ENCODE measurements around the gene XYLT1. TPM values are rescaled to one million over a fixed set of nuclear protein-coding genes. Genes with fewer than 3 reads are reported as not detected.

Gene XYLT1
- total RNA-seq, 2 donors from 2014 or later: 4.6 to 12.9 TPM

DNA sequence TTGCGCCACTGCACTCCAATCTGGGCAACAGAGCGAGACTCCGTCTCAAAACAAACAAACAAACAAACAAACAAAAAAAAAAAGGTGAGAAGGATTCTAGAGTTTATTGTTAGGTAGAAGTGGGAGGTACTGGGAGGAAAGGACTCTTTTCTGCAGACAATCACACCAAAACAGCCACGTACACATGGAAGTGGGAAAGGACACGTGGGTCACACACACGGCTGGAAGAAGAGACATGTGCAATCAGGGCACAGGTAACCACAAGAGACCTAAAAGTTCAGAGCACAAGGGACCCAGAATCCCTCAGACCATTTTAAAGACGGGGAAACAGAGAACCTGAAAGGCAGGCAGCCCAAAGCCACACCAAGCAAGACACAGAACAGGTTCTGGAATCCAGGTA, 20.5 kb downstream of the XYLT1 start:
- DNase-seq (ENCODE audit: low spot score in 2 of 2) (no peak), ATAC-seq (no peak)
- Mint-ChIP-seq H3K36me3 (no peaks in the 10 kb centered on the region), H3K27ac (peak overlapping the region in 1 of 2 donors; percentile 62), H3K9me3 (no peaks in the 10 kb centered on the region)

DNA sequence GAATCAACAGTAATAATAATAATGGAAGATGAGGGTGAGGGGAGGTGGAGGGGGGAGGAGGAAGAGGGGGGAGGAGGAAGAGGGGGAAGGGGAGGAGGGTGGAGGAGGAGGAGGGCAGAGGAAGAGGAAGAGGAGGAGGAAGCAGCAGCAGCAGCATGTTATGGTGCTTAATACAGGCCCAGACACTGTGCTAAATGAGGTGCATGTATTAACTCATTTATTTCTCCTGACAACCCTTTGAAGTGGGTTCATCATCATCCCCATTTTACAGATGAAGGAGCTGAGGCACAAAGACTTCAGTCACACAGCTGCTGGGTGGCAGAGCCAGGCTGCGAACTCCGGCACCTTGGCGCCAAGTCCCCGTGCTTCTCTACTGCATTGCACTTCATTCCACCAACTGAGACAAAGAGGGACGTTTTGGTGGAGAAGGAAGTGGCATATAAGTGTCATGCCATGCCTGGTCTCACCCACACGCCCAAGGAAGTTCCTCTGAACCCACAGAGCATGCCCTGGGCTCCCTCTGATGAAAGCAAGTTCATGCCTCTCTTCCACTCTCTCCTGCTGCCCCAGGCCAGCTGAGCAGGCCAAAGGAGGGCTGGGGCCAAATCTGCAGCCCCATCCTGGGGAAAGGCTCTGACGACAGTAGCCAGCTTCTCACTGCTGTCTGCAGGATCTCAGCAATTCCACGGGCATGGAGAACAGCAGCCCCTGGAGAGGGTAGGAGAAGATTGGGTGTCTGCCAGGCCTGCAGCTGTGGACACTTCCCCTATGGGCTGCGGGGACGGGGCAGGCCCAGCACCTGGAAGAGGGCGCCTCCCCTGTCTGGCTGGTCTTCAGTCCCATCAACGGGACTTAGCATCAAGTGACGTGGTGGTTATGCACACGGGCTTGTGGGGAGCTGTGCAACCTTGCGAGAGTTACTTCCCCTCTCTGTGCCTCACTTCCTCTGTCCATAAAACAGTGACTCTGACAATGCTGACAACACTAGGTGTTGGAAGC, 21.8 kb downstream of the XYLT1 start:
- Mint-ChIP-seq H3K9me3 (peaks cover 0 to 1% of the 10 kb centered on the region in 2 donors), H3K27ac (peak overlapping the region; percentile 50 to 62), H3K36me3 (peaks cover 0 to 2% of the 10 kb centered on the region in 2 donors)
- DNase-seq (ENCODE audit: low spot score in 2 of 2): no peak
- peak; percentile 57 to 84 for ATAC-seq

DNA sequence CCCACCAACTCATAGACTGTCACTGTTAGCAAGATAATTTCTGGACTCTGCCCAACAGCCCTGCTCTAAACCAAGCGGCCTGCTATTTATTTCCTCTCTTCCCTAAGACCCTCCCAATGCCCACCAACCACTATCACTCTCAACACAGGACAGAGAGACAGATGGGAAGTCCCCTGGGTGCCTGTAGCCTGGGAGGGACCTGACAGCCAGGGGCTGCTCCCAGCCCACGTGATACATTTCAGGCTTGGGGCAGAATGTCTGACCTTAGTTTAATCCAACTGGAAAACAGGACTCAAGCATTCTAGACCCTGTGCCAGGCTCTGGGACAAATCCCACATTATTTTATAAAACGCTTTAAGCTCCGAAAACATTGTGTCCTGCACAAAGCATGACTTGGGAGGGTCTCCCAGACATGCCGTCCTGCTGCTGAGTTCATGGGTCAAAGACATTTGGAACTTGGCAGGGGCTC, 23.6 kb downstream of the XYLT1 start:
- DNase-seq (ENCODE audit: low spot score in 2 of 2) (no peak), ATAC-seq (no peak)
- peak overlapping the region in 1 of 2 donors; percentile 25 for H3K27ac Mint-ChIP-seq

DNA sequence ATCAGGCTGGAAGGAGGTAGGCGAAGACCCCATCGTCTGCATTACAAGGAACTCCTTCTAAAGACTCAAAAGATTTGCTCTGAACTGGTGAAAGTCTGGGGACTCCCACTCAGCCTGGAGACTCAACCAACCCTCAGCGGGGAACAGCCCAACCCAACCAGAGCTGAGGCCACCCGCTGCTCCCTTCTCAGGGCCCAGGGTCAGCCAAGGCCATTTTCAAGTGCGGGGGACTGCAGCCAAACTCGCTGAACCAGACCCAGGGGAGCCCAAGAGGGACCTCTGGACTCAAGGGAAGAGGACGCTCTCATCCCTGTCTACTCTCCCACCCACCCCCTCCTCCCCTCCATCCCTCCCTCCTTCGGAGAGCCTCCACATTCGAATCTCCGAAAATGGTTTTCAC, 24.1 kb downstream of the XYLT1 start:
- Mint-ChIP-seq H3K27ac (peak overlapping the region in 1 of 2 donors; percentile 25), H3K36me3 (peaks cover 0 to 7% of the 10 kb centered on the region in 2 donors), H3K9me3 (peaks cover 0 to 4% of the 10 kb centered on the region in 2 donors)
- ATAC-seq (no peak), DNase-seq (ENCODE audit: low spot score in 2 of 2) (no peak)

More for the DNA sequence above, 23.6 kb downstream of the XYLT1 start:
- Mint-ChIP-seq H3K9me3 (peaks cover 0 to 4% of the 10 kb centered on the region in 2 donors), H3K36me3 (peaks cover 0 to 7% of the 10 kb centered on the region in 2 donors)

DNA sequence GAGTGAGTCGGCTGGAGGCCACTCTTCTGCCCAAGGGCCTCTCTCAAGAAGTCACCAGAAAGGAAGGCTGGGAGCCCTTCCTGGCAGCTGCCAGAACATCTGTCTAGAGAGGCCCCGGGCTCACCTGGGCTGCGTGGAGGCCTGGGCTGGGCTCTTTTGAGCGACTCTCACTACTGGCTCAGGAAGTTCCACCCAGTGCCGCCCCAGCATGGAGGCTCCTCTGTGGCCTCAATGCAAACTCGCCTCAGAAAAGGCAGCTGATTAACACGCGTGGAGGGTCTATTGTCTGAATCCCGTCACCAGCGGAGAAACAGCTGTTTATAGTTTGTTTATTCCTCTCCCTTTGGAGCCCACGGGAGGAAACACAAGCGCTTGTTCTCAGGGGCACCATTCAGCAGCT, 25.3 kb downstream of the XYLT1 start:
- Mint-ChIP-seq H3K9me3 (peaks cover 0 to 4% of the 10 kb centered on the region in 2 donors), H3K27ac (peak overlapping the region in 1 of 2 donors; percentile 44), H3K36me3 (peaks cover 0 to 7% of the 10 kb centered on the region in 2 donors)
- DNase-seq (ENCODE audit: low spot score in 2 of 2): no peak
- ATAC-seq: no peak

DNA sequence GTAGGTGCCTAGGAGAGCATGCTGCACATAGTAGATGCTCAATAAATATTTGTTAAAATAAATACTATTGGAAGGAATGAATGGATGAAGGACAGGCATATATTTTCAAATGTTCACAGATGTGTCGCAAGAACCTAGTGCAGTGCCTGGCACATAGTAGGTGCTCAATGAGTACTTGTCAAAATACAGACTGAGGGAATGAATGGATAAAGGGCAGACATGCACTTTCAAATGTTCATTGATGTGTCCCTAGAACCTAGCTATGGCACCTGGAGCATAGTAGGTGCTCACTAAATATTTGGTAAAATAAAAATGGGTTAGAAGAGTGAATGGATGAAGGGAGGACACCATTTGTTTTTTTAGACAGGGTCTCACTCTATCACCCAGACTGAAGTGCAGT, 26.1 kb downstream of the XYLT1 start:
- Mint-ChIP-seq H3K9me3 (peaks cover 0 to 4% of the 10 kb centered on the region in 2 donors), H3K36me3 (peaks cover 0 to 7% of the 10 kb centered on the region in 2 donors), H3K27ac (no peak overlapping the region)
- DNase-seq (ENCODE audit: low spot score in 2 of 2) (no peak), ATAC-seq (no peak)

DNA sequence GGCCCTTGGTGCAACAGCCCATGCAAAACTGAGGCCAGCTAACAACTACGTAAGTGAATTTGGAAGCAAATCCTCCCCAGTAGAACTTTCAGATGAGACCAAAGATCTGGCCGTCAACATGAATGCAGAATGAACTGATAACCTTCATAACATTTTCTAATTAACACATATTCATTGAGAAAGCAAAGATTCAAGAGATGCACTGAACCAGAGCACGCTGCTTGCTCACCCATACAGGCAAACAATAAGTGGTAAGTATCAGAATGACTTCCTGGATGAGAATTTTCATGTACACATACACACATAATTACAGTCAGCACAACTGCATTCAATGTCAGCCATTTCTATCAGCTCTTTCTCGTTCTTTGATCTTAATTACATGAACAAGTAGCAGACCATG, 30.6 kb downstream of the XYLT1 start:
- DNase-seq (ENCODE audit: low spot score in 2 of 2) (no peak), ATAC-seq (peak in 1 of 2 donors; percentile 69)
- peaks cover 7 to 37% of the 10 kb centered on the region in 2 donors for H3K36me3 Mint-ChIP-seq
- peaks cover 4 to 18% of the 10 kb centered on the region in 2 donors for H3K9me3 Mint-ChIP-seq
- H3K27ac Mint-ChIP-seq: peak overlapping the region in 1 of 2 donors; percentile 9

DNA sequence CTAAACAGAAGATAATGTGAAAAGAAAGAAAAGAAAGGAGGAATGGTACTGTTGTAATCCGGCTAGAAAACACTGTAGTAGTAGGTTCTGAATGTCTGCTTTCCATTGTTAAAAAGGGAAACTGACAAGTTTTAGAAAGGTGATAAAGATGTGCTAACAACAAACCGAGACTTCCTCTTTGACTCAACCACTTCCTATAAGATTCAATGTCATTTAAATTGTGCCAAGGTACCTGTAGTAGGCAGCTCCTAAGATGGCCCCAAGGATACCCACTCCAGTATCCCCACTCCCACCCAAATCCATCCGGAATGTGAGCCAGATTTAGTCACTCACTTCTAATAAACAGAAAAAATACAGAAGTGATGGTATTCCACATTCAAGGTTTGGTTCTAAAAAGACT, 31.2 kb downstream of the XYLT1 start:
- peaks cover 7 to 37% of the 10 kb centered on the region in 2 donors for H3K36me3 Mint-ChIP-seq
- H3K9me3 Mint-ChIP-seq: peaks cover 4 to 18% of the 10 kb centered on the region in 2 donors
- DNase-seq (ENCODE audit: low spot score in 2 of 2): no peak
- H3K27ac Mint-ChIP-seq: no peak overlapping the region
- peak; percentile 73 to 76 for ATAC-seq

DNA sequence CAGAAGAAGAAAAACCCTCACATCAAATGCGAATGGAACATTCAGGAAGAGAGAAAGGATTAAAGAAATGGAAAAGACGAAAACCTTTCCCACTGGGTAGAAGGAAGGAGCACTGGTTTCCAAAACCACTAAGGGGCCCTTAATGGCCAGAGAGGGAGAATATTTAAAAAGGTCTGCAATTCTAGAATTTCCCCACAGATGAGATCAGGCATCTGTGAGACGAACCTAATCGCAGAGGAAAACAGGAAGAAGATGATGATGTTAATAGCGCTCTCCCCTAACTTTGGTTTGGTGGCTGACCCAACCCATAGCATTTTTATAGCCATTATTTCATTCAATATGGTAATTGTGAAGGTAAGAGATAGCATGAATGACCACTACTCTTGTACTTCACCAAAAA, 32.8 kb downstream of the XYLT1 start:
- Mint-ChIP-seq H3K36me3 (peaks cover 7 to 30% of the 10 kb centered on the region in 2 donors), H3K9me3 (peaks cover 4 to 14% of the 10 kb centered on the region in 2 donors), H3K27ac (peak overlapping the region in 1 of 2 donors; percentile 69)
- no peak for DNase-seq (ENCODE audit: low spot score in 2 of 2)
- no peak for ATAC-seq

DNA sequence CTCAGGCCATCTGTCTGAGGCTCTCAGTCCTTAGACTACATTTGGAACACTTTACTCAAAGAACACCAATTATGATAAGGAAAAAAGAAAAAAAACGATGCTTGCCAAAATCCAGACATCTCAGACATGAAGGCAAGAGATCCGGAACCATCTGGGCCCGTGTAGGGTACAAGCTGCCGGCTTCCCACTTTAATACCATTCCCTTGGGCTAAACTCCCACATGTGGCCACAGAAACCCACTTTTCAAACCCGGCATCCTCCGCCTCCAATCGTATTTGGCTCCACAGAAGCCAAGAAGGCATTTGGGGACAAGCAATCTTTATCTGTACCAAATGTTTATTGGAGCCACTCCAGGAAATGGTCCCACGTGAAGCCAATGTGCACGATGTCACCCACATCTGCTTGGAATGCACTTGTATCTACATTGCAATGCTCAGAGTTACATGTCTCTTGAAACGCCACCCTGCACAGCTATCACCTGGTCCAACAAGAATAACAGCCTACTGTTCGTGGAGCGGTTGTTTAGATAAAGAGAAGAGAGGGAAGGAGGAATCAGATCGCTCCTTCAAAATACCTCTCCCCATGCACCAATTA, 33.5 kb downstream of the XYLT1 start:
- Mint-ChIP-seq H3K9me3 (peaks cover 4 to 14% of the 10 kb centered on the region in 2 donors), H3K27ac (peak overlapping the region in 1 of 2 donors; percentile 69), H3K36me3 (peaks cover 7 to 30% of the 10 kb centered on the region in 2 donors)
- no peak for ATAC-seq
- DNase-seq (ENCODE audit: low spot score in 2 of 2): no peak

DNA sequence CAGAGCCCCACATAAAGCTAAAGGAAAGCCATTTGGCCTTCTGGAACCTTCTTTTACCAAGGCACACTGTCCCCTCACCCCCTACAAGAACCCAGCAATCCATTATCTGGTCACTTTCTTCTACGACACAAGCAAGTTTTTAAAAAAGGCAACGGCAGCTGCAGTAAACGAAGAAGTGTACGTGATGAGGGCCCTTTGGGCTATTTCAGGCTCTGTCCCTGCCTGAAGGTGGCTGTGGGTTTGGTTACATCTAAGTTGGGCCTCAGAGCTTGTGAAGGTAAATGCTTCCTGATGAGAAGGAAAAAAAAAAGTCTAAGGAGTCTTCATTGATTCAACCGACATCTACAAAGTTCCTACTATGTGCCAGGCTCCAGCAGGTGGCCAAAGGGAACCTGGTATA, 35.4 kb downstream of the XYLT1 start:
- no peak overlapping the region for H3K27ac Mint-ChIP-seq
- no peak for ATAC-seq
- H3K9me3 Mint-ChIP-seq: peaks cover 4 to 14% of the 10 kb centered on the region in 2 donors
- H3K36me3 Mint-ChIP-seq: peaks cover 7 to 34% of the 10 kb centered on the region in 2 donors
- no peak for DNase-seq (ENCODE audit: low spot score in 2 of 2)

DNA sequence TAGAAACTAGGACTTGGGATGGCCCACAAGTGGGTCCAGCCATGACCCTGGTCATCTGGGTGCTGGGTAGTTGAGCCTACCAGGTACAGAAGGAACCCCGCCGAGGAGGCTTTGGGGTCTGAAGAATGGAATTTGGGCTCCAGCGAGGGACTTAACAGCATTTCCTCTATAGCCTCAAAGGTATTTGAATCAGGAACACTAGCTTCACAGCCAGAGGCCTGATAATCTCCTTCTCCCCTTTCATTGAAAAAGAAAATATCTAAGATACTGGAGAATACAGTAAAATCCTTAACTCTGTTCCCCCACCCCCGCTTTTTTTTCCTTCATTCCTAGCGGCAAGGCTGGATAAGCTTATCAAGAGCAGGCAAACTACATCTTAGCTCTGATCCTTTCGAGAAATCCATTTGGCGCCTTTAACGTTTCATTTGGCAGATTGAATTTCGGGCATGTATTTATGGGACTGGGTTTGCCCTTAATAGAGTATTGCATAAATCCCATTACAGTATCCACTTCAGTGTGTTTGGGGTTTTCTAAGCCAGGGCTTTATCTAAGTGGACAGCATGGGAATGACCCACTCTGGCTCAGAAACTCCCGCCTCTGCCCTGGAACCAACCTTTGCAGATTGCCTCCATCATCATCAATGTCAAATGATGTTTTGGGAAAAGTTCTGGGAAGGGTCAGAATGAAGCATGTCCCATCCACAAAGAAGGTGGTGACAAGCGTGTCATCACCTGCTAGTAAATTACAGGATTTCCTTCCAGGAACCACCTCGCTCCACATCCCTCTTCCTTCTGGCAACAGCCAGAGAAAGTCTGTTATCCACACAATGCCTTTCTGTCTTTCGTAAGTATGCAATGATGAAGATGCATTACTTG, 36.9 kb downstream of the XYLT1 start:
- Mint-ChIP-seq H3K9me3 (peaks cover 4 to 13% of the 10 kb centered on the region in 2 donors), H3K27ac (no peak overlapping the region), H3K36me3 (peaks cover 7 to 35% of the 10 kb centered on the region in 2 donors)
- DNase-seq (ENCODE audit: low spot score in 2 of 2) (no peak), ATAC-seq (no peak)

DNA sequence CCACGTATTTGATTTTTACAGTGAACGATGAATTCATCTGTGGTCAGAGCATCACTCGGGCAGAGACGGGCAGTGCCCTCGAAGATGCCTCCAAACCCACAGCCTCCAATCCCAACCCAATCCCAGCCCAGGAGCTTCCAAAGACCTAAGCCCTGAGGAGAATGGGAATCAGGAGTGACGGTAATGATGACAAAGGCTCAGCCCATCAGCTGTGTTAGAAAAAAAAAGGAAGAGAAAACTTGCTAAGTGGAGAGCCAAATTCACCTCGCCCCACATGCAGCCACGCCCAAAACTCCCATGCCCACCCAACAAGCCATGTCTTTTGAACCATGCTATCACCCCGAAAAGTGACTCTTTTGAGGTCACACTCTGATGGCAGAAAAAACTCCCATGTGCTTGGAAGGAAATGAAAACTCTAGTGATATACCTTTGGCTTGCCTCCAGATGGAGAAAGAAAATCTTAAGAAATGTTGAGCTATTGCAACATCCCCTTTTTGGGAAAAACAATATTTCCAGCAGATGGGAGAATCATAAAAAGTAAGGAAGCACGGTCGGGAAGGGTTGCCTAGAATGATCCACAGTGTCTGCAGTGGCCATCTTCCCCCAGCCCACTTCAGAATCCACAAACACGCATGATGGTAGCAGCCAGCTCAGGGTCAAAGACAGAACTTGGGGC, 37.7 kb downstream of the XYLT1 start:
- peak overlapping the region in 1 of 2 donors; percentile 65 for H3K27ac Mint-ChIP-seq
- DNase-seq (ENCODE audit: low spot score in 2 of 2) (no peak), ATAC-seq (no peak)
- H3K36me3 Mint-ChIP-seq: peaks cover 7 to 27% of the 10 kb centered on the region in 2 donors
- peaks cover 0 to 5% of the 10 kb centered on the region in 2 donors for H3K9me3 Mint-ChIP-seq

DNA sequence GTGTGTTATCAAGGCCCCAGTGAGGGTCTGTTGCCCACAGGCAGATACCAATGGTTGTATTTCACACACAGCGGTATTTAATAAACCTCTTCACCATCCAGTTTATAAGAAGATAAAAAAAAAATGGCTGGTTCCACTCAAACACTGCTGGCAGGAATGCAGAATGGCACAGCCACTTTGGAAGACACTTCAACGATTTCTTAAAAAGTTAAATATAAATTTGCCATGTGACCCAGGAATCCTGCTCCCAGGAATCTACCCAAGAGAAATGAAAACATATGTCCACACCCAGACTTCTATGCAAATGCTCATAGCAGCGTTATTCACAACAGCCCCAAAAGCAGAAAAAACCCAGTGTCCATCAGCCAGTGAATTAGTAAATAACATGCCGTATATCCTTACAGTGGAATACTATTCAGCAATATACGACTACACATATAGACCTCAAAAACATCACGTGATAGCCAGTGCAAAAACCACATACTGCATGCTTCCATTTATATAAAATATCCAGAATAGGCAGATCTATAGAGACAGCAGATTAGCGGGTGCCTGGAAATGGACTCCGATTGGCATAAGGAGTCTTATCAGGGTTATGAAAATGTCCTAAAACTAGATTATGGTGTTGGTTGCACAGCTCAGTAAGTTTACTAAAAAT, 38.7 kb downstream of the XYLT1 start:
- ATAC-seq (no peak), DNase-seq (ENCODE audit: low spot score in 2 of 2) (no peak)
- Mint-ChIP-seq H3K9me3 (no peaks in the 10 kb centered on the region), H3K36me3 (peaks cover 0 to 18% of the 10 kb centered on the region in 2 donors), H3K27ac (no peak overlapping the region)

DNA sequence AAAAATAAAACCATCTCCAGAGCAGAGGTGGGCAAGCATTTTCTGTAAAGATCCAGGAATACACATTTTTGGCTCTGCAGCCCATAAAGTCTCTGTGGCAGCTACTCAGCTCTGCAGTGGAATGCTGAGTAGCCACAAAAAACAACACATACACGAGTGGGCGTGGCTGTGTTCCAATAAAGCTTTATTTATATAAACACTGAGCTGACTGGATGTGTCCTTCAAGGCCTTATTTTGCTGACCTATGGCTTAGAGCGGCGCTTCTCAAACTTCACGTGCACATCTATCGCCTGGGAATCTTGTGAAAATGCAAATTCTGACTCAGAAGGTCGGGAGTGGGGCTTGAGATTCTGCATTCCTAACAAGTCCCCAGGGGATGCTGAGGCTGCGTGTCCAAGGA, 39.7 kb downstream of the XYLT1 start:
- ATAC-seq: no peak
- no peak overlapping the region for H3K27ac Mint-ChIP-seq
- H3K9me3 Mint-ChIP-seq: peaks cover 0 to 5% of the 10 kb centered on the region in 2 donors
- peaks cover 0 to 8% of the 10 kb centered on the region in 2 donors for H3K36me3 Mint-ChIP-seq
- no peak for DNase-seq (ENCODE audit: low spot score in 2 of 2)

Measured in activated naive CD4-positive, alpha-beta T cell treated with anti-CD3 and anti-CD28 coated beads, Interleukin-2, amount 50 U/mL, for 72 hours (primary cell).